Measurements from ENCODE around the gene HOXC10.
A peak's percentile ranks its signal among the peaks of the same experiment; 100 is the strongest.

The HOXC10 gene

GRCh38 chr12:53984901-53985691 lies at the start of gene HOXC10:
Gene HOXC10 (plus strand): TSS chr12:53985146. CDS start chr12:53985260, 114 bp downstream.
- peak; percentile 97 for DNase-seq (ENCODE audit: low spot score)

- no peak for DNase-seq (ENCODE audit: low spot score)
Measured at GRCh38 chr12:53935383-53936341, 49.3 kb upstream of the HOXC10 start.

GRCh38 chr12:53937099-53937498 lies 47.8 kb upstream of the HOXC10 start:
- DNase-seq (ENCODE audit: low spot score) = no peak

- no peak for DNase-seq (ENCODE audit: low spot score)
Measured at GRCh38 chr12:53937596-53938325, 47.2 kb upstream of the HOXC10 start.

GRCh38 chr12:53938326-53939140 lies 46.4 kb upstream of the HOXC10 start, which contains the start of gene HOXC13:
Gene HOXC13 (plus strand): TSS chr12:53938831. CDS start chr12:53938907, 76 bp downstream.
- peak; percentile 99 for DNase-seq (ENCODE audit: low spot score)

- peak; percentile 58 for DNase-seq (ENCODE audit: low spot score)
Measured at GRCh38 chr12:53939141-53940108, 45.5 kb upstream of the HOXC10 start.

- DNase-seq (ENCODE audit: low spot score) = no peak
Measured at GRCh38 chr12:53940443-53941014, 44.4 kb upstream of the HOXC10 start.

GRCh38 chr12:53941187-53941586 lies 43.8 kb upstream of the HOXC10 start:
- DNase-seq (ENCODE audit: low spot score) = no peak

GRCh38 chr12:53941750-53942149 lies 43.2 kb upstream of the HOXC10 start:
- no peak for DNase-seq (ENCODE audit: low spot score)

- DNase-seq (ENCODE audit: low spot score) = no peak
Measured at GRCh38 chr12:53942467-53942997, 42.4 kb upstream of the HOXC10 start.

GRCh38 chr12:53944209-53944608 lies 40.7 kb upstream of the HOXC10 start:
- DNase-seq (ENCODE audit: low spot score) = no peak

GRCh38 chr12:53944907-53945847 lies 39.8 kb upstream of the HOXC10 start:
- DNase-seq (ENCODE audit: low spot score) = no peak

- no peak for DNase-seq (ENCODE audit: low spot score)
Measured at GRCh38 chr12:53947743-53948142, 37.2 kb upstream of the HOXC10 start.

GRCh38 chr12:53948650-53949593 lies 36.0 kb upstream of the HOXC10 start:
- no peak for DNase-seq (ENCODE audit: low spot score)

- peak; percentile 58 for DNase-seq (ENCODE audit: low spot score)
Measured at GRCh38 chr12:53949631-53950436, 35.1 kb upstream of the HOXC10 start.

- DNase-seq (ENCODE audit: low spot score) = peak; percentile 55
Measured at GRCh38 chr12:53950437-53950773, 34.5 kb upstream of the HOXC10 start.

Data from HuH-7.5 (cell line).